ENCODE results near the gene MACO1. TPM values are rescaled to one million over a fixed set of nuclear protein-coding genes. Genes with fewer than 3 reads are reported as not detected.

Gene MACO1
- total and polyA plus RNA-seq, 2 of the 13 experiments (the other 11 are each of a cell fraction or from before 2014, with no cell fraction given), result 9.7 to 17.0 TPM

DNA sequence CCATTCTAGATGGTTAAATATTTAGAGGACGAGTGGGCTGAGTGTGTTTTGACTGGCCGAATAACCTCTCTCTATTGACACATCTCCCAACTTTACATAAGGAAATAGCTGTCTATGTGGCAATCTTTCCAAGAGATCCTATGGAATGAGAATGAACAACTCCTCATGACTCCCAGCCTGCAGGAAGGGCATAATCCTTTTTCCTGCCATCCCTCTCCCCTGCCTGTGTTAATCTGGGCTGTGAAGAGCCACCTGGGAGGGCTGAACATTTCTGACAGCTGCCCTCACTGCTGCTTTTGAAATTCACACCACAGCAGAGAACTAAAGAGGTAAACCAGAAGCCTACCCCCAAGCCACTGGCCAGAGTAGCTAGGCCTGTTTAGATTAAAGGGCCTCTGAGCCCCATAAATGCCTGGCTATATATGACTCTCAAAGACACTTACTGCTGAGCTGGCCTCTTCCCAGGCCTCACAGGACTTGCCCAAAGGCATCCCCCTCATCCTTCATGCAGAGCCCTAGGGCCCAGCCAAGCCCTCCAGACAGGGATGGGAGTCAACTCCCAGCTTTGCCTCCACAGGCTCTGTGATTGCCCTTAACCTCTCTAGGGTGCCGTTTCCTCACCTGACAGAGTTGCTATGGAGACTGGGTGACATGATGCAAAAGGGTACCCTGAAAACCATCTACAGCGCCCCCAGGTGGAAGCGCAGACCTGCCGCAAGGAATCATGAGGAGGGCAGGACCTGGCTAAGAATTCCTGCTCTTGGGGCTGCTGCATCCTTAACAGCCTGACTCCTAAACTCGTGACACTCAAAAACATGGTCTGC lies 70.8 kb downstream of the MACO1 start (continued):
- TF ChIP-seq ZFYVE20 (CRISPR knock-in tag; IDR thresholded peaks at IDR 0.05; ENCODE audit: borderline replicate concordance, low read depth), result no peak
- no peak for TF ChIP-seq ZNF724P (CRISPR knock-in tag; IDR thresholded peaks at IDR 0.05; ENCODE audit: borderline replicate concordance)
- TF ChIP-seq ZHX2 (IDR thresholded peaks at IDR 0.05; ENCODE audit: low read depth), result no peak
- TF ChIP-seq ZHX2 (CRISPR knock-in tag; IDR thresholded peaks at IDR 0.05; ENCODE audit: borderline replicate concordance), result no peak
- TF ChIP-seq TEAD2 (CRISPR knock-in tag; IDR thresholded peaks at IDR 0.05), result no peak
- TF ChIP-seq, protein P1, sequence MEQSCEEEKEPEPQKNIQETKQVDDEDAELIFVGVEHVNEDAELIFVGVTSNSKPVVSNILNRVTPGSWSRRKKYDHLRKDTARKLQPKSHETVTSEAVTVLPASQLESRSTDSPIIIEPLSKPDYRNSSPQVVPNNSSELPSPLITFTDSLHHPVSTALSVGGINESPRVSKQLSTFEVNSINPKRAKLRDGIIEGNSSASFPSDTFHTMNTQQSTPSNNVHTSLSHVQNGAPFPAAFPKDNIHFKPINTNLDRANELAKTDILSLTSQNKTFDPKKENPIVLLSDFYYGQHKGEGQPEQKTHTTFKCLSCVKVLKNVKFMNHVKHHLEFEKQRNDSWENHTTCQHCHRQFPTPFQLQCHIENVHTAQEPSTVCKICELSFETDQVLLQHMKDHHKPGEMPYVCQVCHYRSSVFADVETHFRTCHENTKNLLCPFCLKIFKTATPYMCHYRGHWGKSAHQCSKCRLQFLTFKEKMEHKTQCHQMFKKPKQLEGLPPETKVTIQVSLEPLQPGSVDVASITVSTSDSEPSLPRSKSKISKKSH (CRISPR knock-in tag; IDR thresholded peaks at IDR 0.05; ENCODE audit: borderline replicate concordance), result no peak
- TF ChIP-seq TBX2 (CRISPR knock-in tag; IDR thresholded peaks at IDR 0.05; ENCODE audit: borderline replicate concordance), result no peak
- no peak for TF ChIP-seq ASH2L (IDR thresholded peaks at IDR 0.05; ENCODE audit: insufficient read length, low read depth, low read length)

All from HepG2 (cell line).